ENCODE measurements around the gene CPA2. TPM values are rescaled to one million over a fixed set of nuclear protein-coding genes. Genes with fewer than 3 reads are reported as not detected.

Gene CPA2
- total RNA-seq, 2 experiments from 2014 or later: not detected

GRCh38 chr7:130286881-130287280 is 20.2 kb downstream of the CPA2 start:
- no peak for DNase-seq
- no peaks in the 10 kb centered on the region for H3K4me1 ChIP-seq (ENCODE audit: insufficient read depth, low read length)
- H3K27me3 ChIP-seq (ENCODE audit: control insufficient read depth in 1 of 2, insufficient read depth in 2 of 2, low read length in 2 of 2): no peaks in the 10 kb centered on the region
- H3K9me3 ChIP-seq (ENCODE audit: control insufficient read depth in 1 of 2, insufficient read depth in 1 of 2, low read length in 2 of 2): no peaks in the 10 kb centered on the region
- Mint-ChIP-seq H3K27ac (no peak overlapping the region), H3K4me3 (no peak overlapping the region), H3K4me1 (ENCODE audit: low read depth) (no peaks in the 10 kb centered on the region), H3K9me3 (peaks cover 2% of the 10 kb centered on the region), H3K27me3 (no peaks in the 10 kb centered on the region), H3K36me3 (ENCODE audit: low read depth) (no peaks in the 10 kb centered on the region)
- ChIA-PET POLR2A (no interaction called here), CTCF (no interaction called here)
- intact Hi-C loops (cut with DNase I, micrococcal nuclease): no loop called here
- TF ChIP-seq, protein P1, sequence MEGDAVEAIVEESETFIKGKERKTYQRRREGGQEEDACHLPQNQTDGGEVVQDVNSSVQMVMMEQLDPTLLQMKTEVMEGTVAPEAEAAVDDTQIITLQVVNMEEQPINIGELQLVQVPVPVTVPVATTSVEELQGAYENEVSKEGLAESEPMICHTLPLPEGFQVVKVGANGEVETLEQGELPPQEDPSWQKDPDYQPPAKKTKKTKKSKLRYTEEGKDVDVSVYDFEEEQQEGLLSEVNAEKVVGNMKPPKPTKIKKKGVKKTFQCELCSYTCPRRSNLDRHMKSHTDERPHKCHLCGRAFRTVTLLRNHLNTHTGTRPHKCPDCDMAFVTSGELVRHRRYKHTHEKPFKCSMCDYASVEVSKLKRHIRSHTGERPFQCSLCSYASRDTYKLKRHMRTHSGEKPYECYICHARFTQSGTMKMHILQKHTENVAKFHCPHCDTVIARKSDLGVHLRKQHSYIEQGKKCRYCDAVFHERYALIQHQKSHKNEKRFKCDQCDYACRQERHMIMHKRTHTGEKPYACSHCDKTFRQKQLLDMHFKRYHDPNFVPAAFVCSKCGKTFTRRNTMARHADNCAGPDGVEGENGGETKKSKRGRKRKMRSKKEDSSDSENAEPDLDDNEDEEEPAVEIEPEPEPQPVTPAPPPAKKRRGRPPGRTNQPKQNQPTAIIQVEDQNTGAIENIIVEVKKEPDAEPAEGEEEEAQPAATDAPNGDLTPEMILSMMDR (IDR thresholded peaks at IDR 0.05): no peak
- no peaks in the 10 kb centered on the region for H3K36me3 ChIP-seq (ENCODE audit: insufficient read depth, low read length)
- no peak overlapping the region for H3K27ac ChIP-seq (ENCODE audit: low read depth in 1 of 2, low read length in 2 of 2)
- no peak for ATAC-seq (ENCODE audit: poor library complexity)
- H3K4me3 ChIP-seq (ENCODE audit: low read length): no peak overlapping the region

- CTCF ChIA-PET: no interaction called here
- H3K9me3 Mint-ChIP-seq: peaks cover 2% of the 10 kb centered on the region
- H3K4me3 Mint-ChIP-seq: no peak overlapping the region
- no peaks in the 10 kb centered on the region for H3K9me3 ChIP-seq (ENCODE audit: control insufficient read depth in 1 of 2, insufficient read depth in 1 of 2, low read length in 2 of 2)
- H3K27ac ChIP-seq (ENCODE audit: low read depth in 1 of 2, low read length in 2 of 2): no peak overlapping the region
- POLR2A ChIA-PET: no interaction called here
- no peaks in the 10 kb centered on the region for H3K27me3 ChIP-seq (ENCODE audit: control insufficient read depth in 1 of 2, insufficient read depth in 2 of 2, low read length in 2 of 2)
- no peak overlapping the region for H3K27ac Mint-ChIP-seq
- ATAC-seq (ENCODE audit: poor library complexity) (no peak), DNase-seq (no peak)
- no peak overlapping the region for H3K4me3 ChIP-seq (ENCODE audit: low read length)
- no peaks in the 10 kb centered on the region for H3K36me3 Mint-ChIP-seq (ENCODE audit: low read depth)
- TF ChIP-seq, protein P1 (IDR thresholded peaks at IDR 0.05): no peak
- H3K27me3 Mint-ChIP-seq: no peaks in the 10 kb centered on the region
- no peaks in the 10 kb centered on the region for H3K36me3 ChIP-seq (ENCODE audit: insufficient read depth, low read length)
- no peaks in the 10 kb centered on the region for H3K4me1 ChIP-seq (ENCODE audit: insufficient read depth, low read length)
- intact Hi-C loops (cut with DNase I, micrococcal nuclease): no loop called here
- H3K4me1 Mint-ChIP-seq (ENCODE audit: low read depth): no peaks in the 10 kb centered on the region
Measured at GRCh38 chr7:130288168-130288567, 21.5 kb downstream of the CPA2 start.

DNA sequence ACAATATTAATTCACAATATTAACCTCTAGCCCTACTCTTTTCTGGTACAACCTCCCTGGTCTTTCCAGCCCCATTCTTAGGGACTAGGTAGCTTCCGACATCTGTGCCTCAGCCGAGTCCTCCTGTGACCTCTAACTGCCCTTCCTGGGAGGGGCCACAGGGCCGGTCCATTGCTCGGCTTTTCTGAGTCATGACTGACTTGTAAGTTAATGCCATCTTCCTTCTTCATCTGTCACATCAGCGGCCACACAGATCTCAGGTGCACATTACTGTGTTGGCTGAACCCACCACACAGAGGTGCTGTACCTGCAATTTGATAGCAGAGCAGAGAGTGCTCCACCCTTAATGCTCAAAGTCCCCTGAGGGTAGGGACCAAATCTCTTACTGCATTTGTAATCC is 22.2 kb downstream of the CPA2 start:
- Histone ChIP-seq H3K4me1 (ENCODE audit: insufficient read depth, low read length) (no peaks in the 10 kb centered on the region), H3K4me3 (ENCODE audit: low read length) (no peak overlapping the region), H3K27me3 (ENCODE audit: control insufficient read depth in 1 of 2, insufficient read depth in 2 of 2, low read length in 2 of 2) (no peaks in the 10 kb centered on the region), H3K9me3 (ENCODE audit: control insufficient read depth in 1 of 2, insufficient read depth in 1 of 2, low read length in 2 of 2) (no peaks in the 10 kb centered on the region), H3K27ac (ENCODE audit: low read depth in 1 of 2, low read length in 2 of 2) (no peak overlapping the region), H3K36me3 (ENCODE audit: insufficient read depth, low read length) (no peaks in the 10 kb centered on the region)
- Mint-ChIP-seq H3K27ac (no peak overlapping the region), H3K36me3 (ENCODE audit: low read depth) (no peaks in the 10 kb centered on the region), H3K4me1 (ENCODE audit: low read depth) (no peaks in the 10 kb centered on the region), H3K4me3 (no peak overlapping the region), H3K27me3 (no peaks in the 10 kb centered on the region), H3K9me3 (peaks cover 2% of the 10 kb centered on the region)
- TF ChIP-seq, protein P1 (IDR thresholded peaks at IDR 0.05): no peak
- intact Hi-C loops (cut with DNase I, micrococcal nuclease): no loop called here
- ChIA-PET CTCF (no interaction called here), POLR2A (no interaction called here)
- DNase-seq (no peak), ATAC-seq (ENCODE audit: poor library complexity) (no peak)

Measured in CD4-positive, alpha-beta T cell (primary cell).